SK-N-SH (cell line): ENCODE results near the gene ASPSCR1. TPM values are rescaled to one million over a fixed set of nuclear protein-coding genes. Genes with fewer than 3 reads are reported as not detected.
A peak's percentile ranks its signal among the peaks of the same experiment; 100 is the strongest.

Source experiments
- CTCF ChIA-PET: fragments of 300-600, 350-600 bp; formaldehyde crosslinking; extraction: SDS; loops from one replicate; lab custom pipeline; 2021; lab: Yijun Ruan, JAX
- POLR2A ChIA-PET: fragments of 350-600 bp; sonication (Branson Sonifier 250); formaldehyde crosslinking; extraction: SDS; loops from one replicate; lab custom pipeline; 2020; ENCODE audit warnings: antibody characterized with exemption, inconsistent platforms; lab: Yijun Ruan, JAX
- DNase-seq: peaks from one replicate; pipeline ENCODE4 v3.0.0; 2012
- H2AFZ ChIP-seq: fragments of 200-600 bp; sonication (generic); 2 replicates; pipeline ENCODE4 v1.8.1; 2016; ENCODE audit warnings: antibody characterized with exemption, mild to moderate bottlenecking, low read depth
- H3F3A ChIP-seq: fragments of 200-600 bp; sonication (generic); replicated peaks from 2 replicates; pipeline ENCODE3; 2016; ENCODE audit warnings: antibody characterized with exemption, mild to moderate bottlenecking; ENCODE audit not compliant: insufficient read depth
- H3K27ac ChIP-seq, 2 experiments: fragments of 200-500 bp in 1 of 2; fragments of 200-600 bp in 1 of 2; sonication (Bioruptor generic) in 1 of 2; sonication (generic), shearing (Covaris generic) in 1 of 2; 2 replicates each; pipeline versions ENCODE4 v1.5.1 to v1.6.1; 2014 to 2016; ENCODE audit warnings: low read depth in 2 of 2, inconsistent platforms in 1 of 2, low read length in 1 of 2, mild to moderate bottlenecking in 1 of 2, mixed read lengths in 1 of 2
- H3K27me3 ChIP-seq: fragments of 200-600 bp; sonication (generic), shearing (Covaris generic); 2 replicates; pipeline ENCODE4 v1.6.1; 2016; ENCODE audit warnings: mixed run types; ENCODE audit not compliant: insufficient read depth
- H3K36me3 ChIP-seq, 2 experiments: fragments of 200-500 bp in 1 of 2; fragments of 200-600 bp in 1 of 2; sonication (Bioruptor generic) in 1 of 2; sonication (generic) in 1 of 2; replicated peaks in 1 of 2; 2 replicates each; pipeline versions ENCODE3 to v1.5.1; 2014 to 2016; ENCODE audit warnings: low read length in 1 of 2, mild to moderate bottlenecking in 1 of 2; ENCODE audit not compliant: insufficient read depth in 2 of 2, control insufficient read depth in 1 of 2
- H3K4me1 ChIP-seq, 2 experiments: fragments of 200-500 bp in 1 of 2; fragments of 200-600 bp in 1 of 2; sonication (Bioruptor generic) in 1 of 2; sonication (generic), shearing (Covaris generic) in 1 of 2; 2 replicates each; pipeline versions ENCODE4 v1.5.1 to v1.6.1; 2014 to 2016; ENCODE audit warnings: low read depth in 1 of 2, low read length in 1 of 2, mixed run types in 1 of 2; ENCODE audit not compliant: insufficient read depth in 2 of 2, control insufficient read depth in 1 of 2
- H3K4me2 ChIP-seq: fragments of 200-600 bp; sonication (generic), shearing (Covaris generic); 2 replicates; pipeline ENCODE4 v1.6.1; 2017; ENCODE audit warnings: mixed run types
- H3K4me3 ChIP-seq, 2 experiments: fragments of 200-500 bp in 1 of 2; fragments of 200-600 bp in 1 of 2; sonication (Bioruptor generic) in 1 of 2; sonication (generic), shearing (Covaris generic) in 1 of 2; 2 replicates each; pipeline versions ENCODE4 v1.5.1 to v1.8.1; 2014 to 2016; ENCODE audit warnings: low read depth in 2 of 2, inconsistent platforms in 1 of 2, low read length in 1 of 2, mild to moderate bottlenecking in 1 of 2, mixed read lengths in 1 of 2, moderate library complexity in 1 of 2
- H3K79me2 ChIP-seq: fragments of 200-600 bp; sonication (generic); 2 replicates; pipeline ENCODE4 v1.8.1; 2017; ENCODE audit warnings: mild to moderate bottlenecking; ENCODE audit not compliant: insufficient read depth
- H3K9ac ChIP-seq: fragments of 200-600 bp; sonication (generic); 2 replicates; pipeline ENCODE4 v1.6.1; 2017; ENCODE audit warnings: mixed run types
- H3K9me2 ChIP-seq: fragments of 200-600 bp; sonication (generic); 2 replicates; pipeline ENCODE4 v1.6.1; 2017; ENCODE audit warnings: mixed run types
- H3K9me3 ChIP-seq: fragments of 200-600 bp; sonication (generic); 2 replicates; pipeline ENCODE4 v1.6.1; 2017; ENCODE audit warnings: mixed run types, mild to moderate bottlenecking, moderate library complexity
- H4K20me1 ChIP-seq: fragments of 200-600 bp; sonication (generic); 2 replicates; pipeline ENCODE4 v1.6.1; 2017; ENCODE audit warnings: mild to moderate bottlenecking, mixed run types; ENCODE audit not compliant: insufficient read depth
- CHD2 ChIP-seq: fragments of 150-350 bp; IDR thresholded peaks from 2 replicates; pipeline ENCODE4 v1.6.1; 2018; ENCODE audit warnings: low read length; ENCODE audit not compliant: partially characterized antibody
- CTCF ChIP-seq: fragments of 200-600 bp; sonication (generic); IDR thresholded peaks from 2 replicates; pipeline ENCODE4 v1.6.1; 2017; ENCODE audit warnings: antibody characterized with exemption, mild to moderate bottlenecking, moderate library complexity
- ELF1 ChIP-seq: IDR thresholded peaks from 2 replicates; pipeline ENCODE4 v1.4.0; 2012
- EZH2phosphoT487 ChIP-seq: fragments of 200-600 bp; sonication (generic); IDR thresholded peaks from 2 replicates; pipeline ENCODE4 v1.6.1; 2017; ENCODE audit warnings: low read depth, mixed run types, mild to moderate bottlenecking, antibody characterized with exemption, moderate library complexity, borderline replicate concordance
- GABPA ChIP-seq: IDR thresholded peaks from 2 replicates; pipeline ENCODE4 v1.4.0; 2012; ENCODE audit warnings: low read depth, mild to moderate bottlenecking
- JUND ChIP-seq: IDR thresholded peaks from 2 replicates; pipeline ENCODE4 v1.4.0; 2012
- MAX ChIP-seq: IDR thresholded peaks from 2 replicates; pipeline ENCODE4 v1.4.0; 2012; ENCODE audit warnings: low read depth
- MXI1 ChIP-seq: IDR thresholded peaks from 2 replicates; pipeline ENCODE4 v1.6.1; 2012; ENCODE audit warnings: mild to moderate bottlenecking, low read depth, low read length, improper control_type of control experiment
- NRF1 ChIP-seq: IDR thresholded peaks from 2 replicates; pipeline ENCODE4 v1.6.1; 2012; ENCODE audit warnings: low read depth, mild to moderate bottlenecking, low read length
- PBX3 ChIP-seq: IDR thresholded peaks from 2 replicates; pipeline ENCODE4; 2012
- RCOR1 ChIP-seq: fragments of 150-350 bp; IDR thresholded peaks from 2 replicates; pipeline ENCODE4 v1.6.1; 2017; ENCODE audit warnings: antibody characterized with exemption, low read length
- SIN3A ChIP-seq: IDR thresholded peaks from 2 replicates; pipeline ENCODE4 v1.6.1; 2012; ENCODE audit warnings: low read depth, mild to moderate bottlenecking, low read length, moderate library complexity, borderline replicate concordance
- TAF1 ChIP-seq: IDR thresholded peaks from 2 replicates; pipeline ENCODE4 v1.6.1; 2012; ENCODE audit warnings: low read depth, mild to moderate bottlenecking, low read length, moderate library complexity, borderline replicate concordance
- TCF12 ChIP-seq: IDR thresholded peaks from 2 replicates; pipeline ENCODE4 v1.4.0; 2012
- USF2 ChIP-seq: fragments of 150-350 bp; IDR thresholded peaks from 2 replicates; pipeline ENCODE4 v1.6.1; 2017; ENCODE audit warnings: antibody characterized with exemption, low read length, low read depth, borderline replicate concordance
- YY1 ChIP-seq: IDR thresholded peaks from 2 replicates; pipeline ENCODE4 v1.4.0; 2012; ENCODE audit warnings: low read depth, mild to moderate bottlenecking
- WGBS: methylation state at CpG from one replicate; pipeline ENCODE4 v1.1.6; 2017; ENCODE audit warnings: low lambda C conversion rate; 5-methylcytosine and 5-hydroxymethylcytosine counted together
- polyA plus RNA-seq, 3 experiments: library from polyadenylated mRNA; depleted of rRNA; stranded (reverse); fragments of >200 nt; gene quantifications; 2 replicates each; pipeline ENCODE4 v1.2.3, GENCODE V29; 2012

The ASPSCR1 gene
- polyA plus RNA-seq, 1 of the 3 experiments (the other 2 are of a cell fraction): 36.2 TPM

GRCh38 chr17:81966343-81967243 lies 10.8 kb upstream of the ASPSCR1 start:
- peak; percentile 85 for TF ChIP-seq CHD2
- no peak for TF ChIP-seq PBX3
- no peak for TF ChIP-seq EZH2phosphoT487
- TF ChIP-seq RCOR1: peak; percentile 60
- peak; percentile 19; the same call in 1 of the 2 replicates for TF ChIP-seq TCF12
- no peaks in the 10 kb centered on the region for H3K36me3 ChIP-seq
- H3K9me3 ChIP-seq: no peaks in the 10 kb centered on the region
- no peaks in the 10 kb centered on the region for H3K79me2 ChIP-seq
- ChIA-PET POLR2A (interaction anchor here (1.0 to 2.6 kb wide), 4 partner anchors 10 to 56 kb away, joined by 3 to 11 read pairs (median 6); partner anchors contain the start of genes ASPSCR1, CENPX and LRRC45), CTCF (interaction anchor here (0.6 to 14.5 kb wide), 13 partner anchors 7 to 740 kb away, joined by 3 to 1216 read pairs (median 5); partner anchors contain the start of genes ASPSCR1, CENPX, DCXR and LRRC45)
- peak; percentile 92 for DNase-seq
- 89% methylated on average over 27 of the region's 41 CpGs for WGBS
- no peak overlapping the region for H3K4me2 ChIP-seq
- no peaks in the 10 kb centered on the region for H3K9me2 ChIP-seq
- no peak overlapping the region for H2AFZ ChIP-seq
- H3F3A ChIP-seq: peaks cover 13% of the 10 kb centered on the region
- H3K27me3 ChIP-seq: 0 out of 2 replicates have a peak, but pooled peaks cover 9% of the 10 kb centered on the region
- H3K9ac ChIP-seq: no peak overlapping the region
- H4K20me1 ChIP-seq: no peaks in the 10 kb centered on the region
- H3K27ac ChIP-seq: peak overlapping the region in 1 of 2 experiments; percentile 84; a peak in 2 of 4 replicates
- peaks cover 0 to 31% of the 10 kb centered on the region in 2 experiments; a peak in 1 of 4 replicates for H3K4me1 ChIP-seq
- H3K4me3 ChIP-seq: no peak overlapping the region

- POLR2A ChIA-PET: interaction anchor here (0.8 to 2.6 kb wide), 6 partner anchors 10 to 139 kb away, joined by 3 to 11 read pairs (median 4); partner anchors contain the start of genes ASPSCR1, CENPX and LRRC45
- Histone ChIP-seq H3K9ac (no peak overlapping the region), H2AFZ (no peak overlapping the region)
Observed at GRCh38 chr17:81967244-81967532, 10.2 kb upstream of the ASPSCR1 start.

More at GRCh38 chr17:81967244-81967532, 10.2 kb upstream of the ASPSCR1 start:
- Histone ChIP-seq H3K4me3 (no peak overlapping the region), H3K4me1 (peaks cover 0 to 31% of the 10 kb centered on the region in 2 experiments; a peak in 1 of 4 replicates), H3K9me2 (no peaks in the 10 kb centered on the region), H3K79me2 (no peaks in the 10 kb centered on the region), H3K4me2 (no peak overlapping the region), H3K27me3 (0 out of 2 replicates have a peak, but pooled peaks cover 3% of the 10 kb centered on the region), H3K36me3 (no peaks in the 10 kb centered on the region), H3K9me3 (no peaks in the 10 kb centered on the region), H3F3A (peaks cover 13% of the 10 kb centered on the region), H3K27ac (peak overlapping the region in 1 of 2 experiments; percentile 84; a peak in 2 of 4 replicates), H4K20me1 (no peaks in the 10 kb centered on the region)
- DNase-seq: no peak
- TF ChIP-seq NRF1 (no peak), MXI1 (no peak), MAX (no peak), USF2 (no peak), ELF1 (no peak), SIN3A (no peak), TCF12 (no peak), YY1 (no peak), JUND (no peak), CHD2 (no peak), TAF1 (no peak), RCOR1 (no peak), GABPA (no peak), CTCF (no peak)
- CTCF ChIA-PET: interaction anchor here (1.0 to 14.5 kb wide), 9 partner anchors 7 to 238 kb away, joined by 3 to 1216 read pairs (median 6); partner anchors contain the start of genes ASPSCR1, CENPX, DCXR and LRRC45
- 94% methylated on average over 4 of the region's 5 CpGs for WGBS
